Uterus (tissue), 4 donors: ENCODE measurements around the gene KMT5B. TPM values are rescaled to one million over a fixed set of nuclear protein-coding genes. Genes with fewer than 3 reads are reported as not detected.

Experiments
- DNase-seq, 2 donors: peaks; one replicate each; pipeline ENCODE4 v3.0.0-alpha.2; 2019 to 2020
- H3K27ac ChIP-seq, 2 donors: fragments of 200-600 bp; sonication (generic); 1 replicate in 1 of 2; 2 replicates in 1 of 2; pipeline ENCODE4 v1.5.1; 2016 to 2018
- H3K27me3 ChIP-seq, 2 donors: fragments of 200-600 bp; sonication (generic); one replicate each; pipeline ENCODE4 v1.5.1; 2018 to 2019; ENCODE audit warnings: control low read depth in 1 of 2
- H3K36me3 ChIP-seq, 2 donors: fragments of 200-600 bp; sonication (generic); one replicate each; pipeline ENCODE4 v1.5.1; 2019; ENCODE audit warnings: control low read depth in 1 of 2
- H3K4me1 ChIP-seq, 2 donors: fragments of 200-600 bp; sonication (generic); one replicate each; pipeline ENCODE4 v1.5.1; 2018 to 2019; ENCODE audit warnings: control low read depth in 1 of 2
- H3K4me3 ChIP-seq, 2 donors: fragments of 200-600 bp; sonication (generic); 1 replicate in 1 of 2; 2 replicates in 1 of 2; pipeline ENCODE4 v1.5.1; 2018 to 2019; ENCODE audit warnings: mild to moderate bottlenecking in 1 of 2
- H3K9me3 ChIP-seq, 2 donors: fragments of 200-600 bp; sonication (generic); one replicate each; pipeline ENCODE4 v1.5.1; 2019; ENCODE audit warnings: control low read depth in 1 of 2
- POLR2A ChIP-seq, 2 donors: fragments of 450-650 bp; IDR thresholded peaks; one replicate each; pipeline ENCODE4 v1.6.1; 2016; ENCODE audit warnings: antibody characterized with exemption in 2 of 2, mild to moderate bottlenecking in 1 of 2, moderate library complexity in 1 of 2
- intact Hi-C: fragments of 100-400 bp; cut with DNase I; formaldehyde crosslinking; loops from one replicate; pipeline ENCODE4 v1.15.1; 2023; ENCODE audit warnings: low total_unique reads
- total RNA-seq, 4 donors: library from RNA; depleted of rRNA in 3 of 4; stranded (reverse); fragments of >200 nt in 3 of 4; gene quantifications; one replicate each; pipeline versions ENCODE4 v1.1.0 to v1.2.4, GENCODE V29; 2014 to 2023
- TF ChIP-seq, protein P1 (sequence below), 4 experiments: fragments of 200-600 bp in 2 of 4; fragments of 450-650 bp in 2 of 4; sonication (generic) in 2 of 4; IDR thresholded peaks; one replicate each; pipeline ENCODE4 v1.5.1; 2016 to 2019; ENCODE audit warnings: antibody characterized with exemption in 4 of 4, mild to moderate bottlenecking in 2 of 4, moderate library complexity in 1 of 4
- donor health status: DM: yes; HTN: yes; CAD: no.

Gene KMT5B
- total RNA-seq, 4 donors from 2014 or later = 13.5 to 108 (median 79.4) TPM

DNA sequence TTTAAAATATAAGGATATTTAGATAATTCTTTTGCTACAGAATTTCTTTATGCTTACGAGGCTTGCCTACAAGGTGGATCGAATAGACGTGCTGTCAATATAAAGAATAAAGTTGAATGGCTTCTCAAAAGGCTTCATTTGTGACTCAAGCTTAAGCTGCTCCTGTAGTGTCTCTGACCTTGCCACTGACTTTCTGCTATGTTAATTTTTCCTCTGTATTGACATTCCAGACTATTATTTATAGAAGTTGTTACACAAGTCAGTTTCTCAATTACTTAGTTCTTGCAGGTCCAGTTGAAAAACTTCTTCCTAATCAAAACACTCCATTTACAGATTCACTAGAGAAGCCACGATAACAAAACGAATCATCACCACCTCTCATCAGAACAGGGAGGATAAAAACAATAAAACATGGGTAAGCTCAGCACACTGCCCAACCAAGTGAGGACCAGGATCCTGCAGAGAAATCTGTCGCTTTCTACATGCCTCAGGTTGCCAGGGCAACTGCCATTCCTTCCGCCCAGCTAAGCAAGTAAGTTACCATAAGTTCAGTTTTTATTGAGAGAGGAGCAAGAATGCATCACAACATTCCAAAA, 52.9 kb downstream of the KMT5B start:
- H3K4me1 ChIP-seq = no peaks in the 10 kb centered on the region

DNA sequence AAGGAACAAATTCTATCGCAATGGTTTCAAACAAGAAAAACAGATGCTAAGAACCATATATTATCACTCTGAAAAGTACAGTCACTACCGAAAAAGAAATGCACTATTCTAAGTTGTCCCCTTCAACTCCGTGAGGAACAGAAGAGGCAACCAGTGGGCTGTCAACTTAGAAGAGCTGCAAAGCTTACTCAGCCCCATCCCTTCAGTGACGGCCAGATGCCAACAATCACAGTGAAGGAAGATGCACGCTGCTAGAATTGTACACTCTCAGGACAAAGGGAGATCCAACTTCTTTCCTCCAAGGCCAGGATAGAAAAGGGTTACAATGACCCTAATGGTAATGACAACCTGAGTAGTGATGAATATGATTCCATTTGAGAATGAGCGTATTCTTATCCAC, 53.4 kb downstream of the KMT5B start:
- Histone ChIP-seq H3K36me3 (no peaks in the 10 kb centered on the region), H3K27me3 (no peaks in the 10 kb centered on the region), H3K4me3 (no peak overlapping the region), H3K4me1 (no peaks in the 10 kb centered on the region), H3K9me3 (no peaks in the 10 kb centered on the region), H3K27ac (no peak overlapping the region)
- intact Hi-C loops = no loop called here
- TF ChIP-seq, protein P1, sequence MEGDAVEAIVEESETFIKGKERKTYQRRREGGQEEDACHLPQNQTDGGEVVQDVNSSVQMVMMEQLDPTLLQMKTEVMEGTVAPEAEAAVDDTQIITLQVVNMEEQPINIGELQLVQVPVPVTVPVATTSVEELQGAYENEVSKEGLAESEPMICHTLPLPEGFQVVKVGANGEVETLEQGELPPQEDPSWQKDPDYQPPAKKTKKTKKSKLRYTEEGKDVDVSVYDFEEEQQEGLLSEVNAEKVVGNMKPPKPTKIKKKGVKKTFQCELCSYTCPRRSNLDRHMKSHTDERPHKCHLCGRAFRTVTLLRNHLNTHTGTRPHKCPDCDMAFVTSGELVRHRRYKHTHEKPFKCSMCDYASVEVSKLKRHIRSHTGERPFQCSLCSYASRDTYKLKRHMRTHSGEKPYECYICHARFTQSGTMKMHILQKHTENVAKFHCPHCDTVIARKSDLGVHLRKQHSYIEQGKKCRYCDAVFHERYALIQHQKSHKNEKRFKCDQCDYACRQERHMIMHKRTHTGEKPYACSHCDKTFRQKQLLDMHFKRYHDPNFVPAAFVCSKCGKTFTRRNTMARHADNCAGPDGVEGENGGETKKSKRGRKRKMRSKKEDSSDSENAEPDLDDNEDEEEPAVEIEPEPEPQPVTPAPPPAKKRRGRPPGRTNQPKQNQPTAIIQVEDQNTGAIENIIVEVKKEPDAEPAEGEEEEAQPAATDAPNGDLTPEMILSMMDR (IDR thresholded peaks at IDR 0.05) = no peak
- no peak for TF ChIP-seq POLR2A (IDR thresholded peaks at IDR 0.05)
- DNase-seq = no peak

More for the DNA sequence above, 52.9 kb downstream of the KMT5B start:
- Histone ChIP-seq H3K4me3 (no peak overlapping the region), H3K9me3 (no peaks in the 10 kb centered on the region), H3K27ac (no peak overlapping the region), H3K36me3 (no peaks in the 10 kb centered on the region), H3K27me3 (no peaks in the 10 kb centered on the region)
- no peak for TF ChIP-seq POLR2A (IDR thresholded peaks at IDR 0.05)
- TF ChIP-seq, protein P1 (IDR thresholded peaks at IDR 0.05) = no peak
- intact Hi-C loops = no loop called here
- DNase-seq = no peak

DNA sequence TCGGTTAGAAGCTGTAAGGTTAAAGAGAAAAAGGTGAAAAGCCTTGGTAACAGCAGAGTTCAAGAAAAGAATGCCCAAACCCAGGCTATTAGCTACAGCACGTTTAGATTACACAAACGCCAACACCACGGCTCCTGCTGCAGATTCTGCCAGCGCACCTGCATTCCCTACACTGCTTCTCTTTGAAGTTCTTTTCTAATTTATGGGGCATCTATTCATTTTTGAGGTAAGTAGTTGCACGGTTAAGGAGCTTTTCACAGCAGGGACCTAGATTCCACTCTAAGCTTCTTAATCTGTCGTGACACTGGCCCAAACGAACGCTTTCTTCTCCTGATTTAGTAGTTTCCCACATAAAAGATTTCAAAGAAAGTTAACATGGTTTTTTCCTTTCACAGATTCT, 53.9 kb downstream of the KMT5B start:
- H3K27ac ChIP-seq = no peak overlapping the region
- intact Hi-C loops = no loop called here
- H3K36me3 ChIP-seq = no peaks in the 10 kb centered on the region
- no peaks in the 10 kb centered on the region for H3K27me3 ChIP-seq
- H3K4me3 ChIP-seq = no peak overlapping the region
- no peaks in the 10 kb centered on the region for H3K9me3 ChIP-seq
- no peak for DNase-seq
- H3K4me1 ChIP-seq = no peaks in the 10 kb centered on the region
- no peak for TF ChIP-seq POLR2A (IDR thresholded peaks at IDR 0.05)
- TF ChIP-seq, protein P1 (IDR thresholded peaks at IDR 0.05) = no peak

DNA sequence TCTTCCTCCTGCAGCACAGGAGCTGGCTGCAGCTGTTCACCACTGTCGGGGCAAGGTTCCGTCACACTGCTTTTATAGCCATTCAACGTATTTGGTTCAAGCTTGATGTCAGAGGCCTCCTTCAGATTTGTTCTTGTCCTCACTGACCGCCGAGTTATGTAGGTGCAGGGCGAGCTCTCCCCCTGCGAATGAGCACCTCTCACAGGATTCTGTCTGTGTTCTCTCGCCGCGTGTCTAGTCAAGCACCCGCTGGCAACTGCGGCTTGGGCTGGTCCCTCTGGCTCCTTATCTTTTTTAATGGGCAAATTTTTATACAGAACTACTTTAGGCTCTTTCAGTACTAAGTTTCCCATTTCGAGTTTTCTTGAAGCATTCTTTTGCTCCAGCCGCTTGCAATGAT, 54.5 kb downstream of the KMT5B start:
- intact Hi-C loops = no loop called here
- TF ChIP-seq, protein P1 (IDR thresholded peaks at IDR 0.05) = no peak
- TF ChIP-seq POLR2A (IDR thresholded peaks at IDR 0.05) = no peak
- no peaks in the 10 kb centered on the region for H3K36me3 ChIP-seq
- no peak for DNase-seq
- H3K9me3 ChIP-seq = no peaks in the 10 kb centered on the region
- H3K27me3 ChIP-seq = no peaks in the 10 kb centered on the region
- H3K4me3 ChIP-seq = no peak overlapping the region
- no peak overlapping the region for H3K27ac ChIP-seq
- H3K4me1 ChIP-seq = no peaks in the 10 kb centered on the region

DNA sequence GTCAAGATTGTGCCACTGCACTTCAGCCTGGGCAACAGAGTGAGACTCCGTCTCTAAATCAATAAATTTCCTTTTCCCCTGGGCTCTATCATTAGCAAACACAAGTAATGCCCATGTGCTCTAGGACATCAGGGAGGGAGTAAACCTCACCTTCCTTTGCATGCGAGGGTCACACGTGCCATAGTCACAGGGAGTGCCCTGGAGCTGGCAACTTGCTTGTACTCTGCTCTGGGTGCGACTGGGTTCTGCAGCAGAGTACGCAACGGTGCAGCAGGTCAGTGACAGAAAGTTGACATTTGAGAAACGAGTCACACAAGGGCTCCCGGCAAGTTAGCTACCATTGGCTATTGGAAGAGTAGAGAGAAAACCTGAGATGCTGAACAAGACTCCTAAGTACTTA, 59.4 kb downstream of the KMT5B start:
- no peaks in the 10 kb centered on the region for H3K27me3 ChIP-seq
- no peak overlapping the region for H3K27ac ChIP-seq
- H3K4me3 ChIP-seq = no peak overlapping the region
- TF ChIP-seq, protein P1 (IDR thresholded peaks at IDR 0.05) = no peak
- TF ChIP-seq POLR2A (IDR thresholded peaks at IDR 0.05) = no peak
- no peak for DNase-seq
- intact Hi-C loops = no loop called here
- no peaks in the 10 kb centered on the region for H3K9me3 ChIP-seq
- H3K36me3 ChIP-seq = no peaks in the 10 kb centered on the region
- no peaks in the 10 kb centered on the region for H3K4me1 ChIP-seq
